ENCODE measurements around the gene RTTN. TPM values are rescaled to one million over a fixed set of nuclear protein-coding genes. Genes with fewer than 3 reads are reported as not detected.

Gene RTTN
- total RNA-seq, 1 donor from 2014 or later: 21.0 TPM

DNA sequence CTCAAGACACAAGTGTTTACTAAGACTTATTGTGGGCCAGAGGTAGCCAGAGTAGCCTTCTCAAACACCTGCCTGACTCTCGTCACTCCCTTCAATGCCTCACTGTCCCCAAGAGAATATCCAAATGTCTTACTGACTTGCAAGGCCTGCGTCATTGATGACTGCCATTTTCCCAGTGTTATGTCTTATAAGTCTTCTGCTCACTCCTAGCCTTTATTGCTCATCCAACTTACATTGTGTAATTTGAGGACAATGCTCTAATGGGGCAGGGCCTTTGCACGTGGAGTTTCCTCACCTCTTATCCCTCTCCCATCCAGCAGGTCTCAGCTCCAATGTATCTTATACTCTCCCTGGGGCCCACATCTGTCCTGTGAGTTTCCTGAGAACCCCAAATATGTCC lies 247.7 kb downstream of the RTTN start:
- Mint-ChIP-seq H3K27ac (ENCODE audit: unreplicated experiment) (no peak overlapping the region), H3K4me3 (ENCODE audit: unreplicated experiment) (no peak overlapping the region)

DNA sequence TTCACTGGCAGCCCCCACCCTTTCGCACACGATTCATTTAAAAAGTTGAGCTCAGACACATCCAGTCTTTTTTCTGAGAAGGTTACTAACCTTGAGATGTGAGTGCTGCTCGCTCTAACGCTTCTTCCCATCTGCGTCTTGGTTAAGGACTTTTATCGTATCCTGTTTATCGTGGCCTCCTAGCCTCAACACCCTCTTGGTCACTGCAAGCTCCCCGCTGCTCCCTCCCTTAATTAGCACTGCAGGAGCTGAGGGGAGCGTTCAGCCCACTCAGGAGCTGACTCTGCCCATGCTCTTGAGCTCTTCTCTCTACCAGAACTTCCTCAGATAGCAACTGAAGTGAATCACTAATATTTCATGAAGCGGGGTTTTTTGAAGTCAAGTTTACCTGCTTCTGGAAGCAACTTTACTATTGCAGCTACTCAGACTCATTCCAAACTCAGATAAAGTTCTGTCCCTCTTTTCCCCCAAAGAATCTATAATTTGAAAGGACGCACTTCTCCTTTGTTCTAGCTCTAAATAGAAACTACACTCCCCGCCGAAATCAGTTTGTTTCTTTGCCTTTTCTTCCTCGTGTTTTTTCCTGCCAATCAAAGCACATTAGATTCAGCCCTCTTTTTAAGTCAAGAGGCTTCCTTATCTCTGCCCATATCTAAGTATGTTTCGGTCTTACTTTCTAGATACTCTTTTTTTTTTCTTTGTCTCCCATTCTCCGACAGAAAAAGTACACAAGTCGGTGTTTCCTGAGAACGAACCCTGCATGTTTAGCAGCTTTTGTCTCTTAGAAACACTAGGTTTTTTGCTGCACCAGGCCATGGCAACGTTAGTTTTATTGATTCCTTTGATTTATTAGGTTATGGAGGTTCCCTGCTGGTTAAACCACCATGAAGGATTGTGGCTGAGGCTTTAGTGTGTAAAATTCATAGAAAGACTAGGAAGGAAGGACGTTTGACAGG lies 248.5 kb downstream of the RTTN start:
- no peak for DNase-seq

More for the DNA sequence above, 247.7 kb downstream of the RTTN start:
- DNase-seq: no peak
- no peak for TF ChIP-seq CTCF (IDR thresholded peaks at IDR 0.05; ENCODE audit: partially characterized antibody, unreplicated experiment)
- Mint-ChIP-seq H3K36me3 (ENCODE audit: unreplicated experiment) (no peaks in the 10 kb centered on the region), H3K9me3 (ENCODE audit: unreplicated experiment) (peaks cover 3% of the 10 kb centered on the region), H3K27me3 (ENCODE audit: unreplicated experiment) (no peaks in the 10 kb centered on the region), H3K4me1 (ENCODE audit: low read depth, unreplicated experiment) (no peaks in the 10 kb centered on the region)

DNA sequence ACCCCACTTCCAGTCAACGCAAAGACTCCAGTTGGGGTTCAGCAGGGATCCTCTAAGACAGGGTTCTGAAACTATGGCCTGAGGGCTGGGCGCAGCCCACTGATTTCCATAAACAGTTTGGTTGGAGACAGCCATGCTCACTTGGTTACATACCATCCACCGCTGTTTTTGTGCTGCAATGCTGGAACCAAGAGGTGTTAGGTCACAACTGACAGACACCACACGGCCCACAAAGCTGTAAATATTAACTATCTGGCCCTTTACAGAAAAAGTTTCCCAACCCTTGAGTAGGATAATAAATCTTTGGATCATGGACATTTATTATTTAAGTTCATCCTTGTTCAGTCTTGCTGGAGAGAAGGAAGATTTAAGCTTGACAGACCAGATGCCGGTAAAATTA lies 249.4 kb downstream of the RTTN start:
- no peak overlapping the region for H3K27ac Mint-ChIP-seq (ENCODE audit: unreplicated experiment)
- no peak for DNase-seq
- H3K4me3 Mint-ChIP-seq (ENCODE audit: unreplicated experiment): no peak overlapping the region

More for the DNA sequence above, 248.5 kb downstream of the RTTN start:
- H3K27ac Mint-ChIP-seq (ENCODE audit: unreplicated experiment): no peak overlapping the region
- H3K4me1 Mint-ChIP-seq (ENCODE audit: low read depth, unreplicated experiment): no peaks in the 10 kb centered on the region
- no peak for TF ChIP-seq CTCF (IDR thresholded peaks at IDR 0.05; ENCODE audit: partially characterized antibody, unreplicated experiment)
- H3K9me3 Mint-ChIP-seq (ENCODE audit: unreplicated experiment): peaks cover 3% of the 10 kb centered on the region
- no peak overlapping the region for H3K4me3 Mint-ChIP-seq (ENCODE audit: unreplicated experiment)
- H3K36me3 Mint-ChIP-seq (ENCODE audit: unreplicated experiment): no peaks in the 10 kb centered on the region
- no peaks in the 10 kb centered on the region for H3K27me3 Mint-ChIP-seq (ENCODE audit: unreplicated experiment)

DNA sequence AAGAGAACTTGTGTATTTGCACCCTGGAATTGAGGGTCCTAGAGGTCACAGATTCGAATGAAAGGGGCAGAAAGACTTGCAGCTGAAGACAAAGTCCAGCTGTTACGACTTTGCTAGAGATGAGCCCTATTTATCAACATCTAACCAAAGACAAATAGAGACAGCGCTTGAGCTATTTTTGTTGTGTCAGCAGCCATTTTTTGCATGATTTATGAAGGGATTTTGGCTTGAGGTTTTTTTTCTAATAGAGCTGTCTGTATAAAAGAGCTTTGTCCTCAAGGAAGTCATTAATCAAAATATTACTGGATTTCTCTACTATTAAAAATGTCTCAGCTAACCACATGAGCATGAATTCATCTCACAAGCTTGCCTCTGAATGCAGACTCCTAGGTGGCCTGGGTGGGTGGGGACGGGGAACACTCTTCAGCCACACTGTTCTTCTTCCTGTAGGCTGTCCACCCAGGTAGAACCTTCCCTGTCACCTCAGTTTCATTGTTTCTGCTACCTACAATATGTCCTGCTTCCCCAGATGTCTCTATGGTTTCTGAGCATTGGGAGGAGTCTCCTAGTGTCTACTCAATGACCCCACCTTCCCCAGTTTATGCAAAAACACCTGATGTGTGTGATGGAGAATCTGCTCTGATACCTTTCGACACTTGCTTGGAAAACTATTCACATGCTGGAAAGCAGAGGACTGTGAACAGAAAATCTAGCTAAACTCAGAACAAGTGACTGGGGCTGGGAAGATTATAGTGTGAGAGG lies 250.6 kb downstream of the RTTN start:
- TF ChIP-seq CTCF (IDR thresholded peaks at IDR 0.05; ENCODE audit: partially characterized antibody, unreplicated experiment): no peak
- H3K36me3 Mint-ChIP-seq (ENCODE audit: unreplicated experiment): no peaks in the 10 kb centered on the region
- H3K9me3 Mint-ChIP-seq (ENCODE audit: unreplicated experiment): peaks cover 2% of the 10 kb centered on the region
- DNase-seq: no peak
- no peaks in the 10 kb centered on the region for H3K27me3 Mint-ChIP-seq (ENCODE audit: unreplicated experiment)
- H3K4me3 Mint-ChIP-seq (ENCODE audit: unreplicated experiment): no peak overlapping the region
- no peaks in the 10 kb centered on the region for H3K4me1 Mint-ChIP-seq (ENCODE audit: low read depth, unreplicated experiment)
- H3K27ac Mint-ChIP-seq (ENCODE audit: unreplicated experiment): no peak overlapping the region

More for the DNA sequence above, 249.4 kb downstream of the RTTN start:
- Mint-ChIP-seq H3K9me3 (ENCODE audit: unreplicated experiment) (peaks cover 2% of the 10 kb centered on the region), H3K27me3 (ENCODE audit: unreplicated experiment) (no peaks in the 10 kb centered on the region), H3K4me1 (ENCODE audit: low read depth, unreplicated experiment) (no peaks in the 10 kb centered on the region), H3K36me3 (ENCODE audit: unreplicated experiment) (no peaks in the 10 kb centered on the region)
- TF ChIP-seq CTCF (IDR thresholded peaks at IDR 0.05; ENCODE audit: partially characterized antibody, unreplicated experiment): no peak

Measured in glutamatergic neuron (in vitro differentiated cells).